T-helper 22 cell (primary cell): ENCODE data around the gene CACNA2D4.

Experiments
- DNase-seq: peaks from one replicate; pipeline ENCODE4 v3.0.0-alpha.2; 2020; ENCODE audit warnings: low read depth

CACNA2D4 gene

DNA sequence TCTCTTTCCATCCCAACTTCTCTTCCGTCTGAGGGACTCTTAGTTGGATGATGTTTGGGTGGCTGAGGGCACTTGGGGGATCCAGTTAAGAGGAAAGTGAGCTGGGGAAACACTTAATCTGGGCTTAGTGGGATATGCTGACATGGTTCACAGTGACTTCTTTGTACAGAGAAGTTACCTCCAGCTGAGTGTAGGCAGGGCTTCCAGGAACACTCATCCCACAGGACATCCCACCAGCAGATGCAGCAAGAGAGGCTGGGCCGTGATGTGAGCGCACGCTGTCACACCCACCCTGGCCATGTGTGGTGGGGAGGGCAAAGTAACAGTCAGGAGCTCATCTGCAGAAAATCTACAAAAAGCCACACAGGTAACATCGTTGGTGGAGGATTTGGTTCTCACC, 832 bp upstream of the CACNA2D4 start:
- no peak for DNase-seq

DNA sequence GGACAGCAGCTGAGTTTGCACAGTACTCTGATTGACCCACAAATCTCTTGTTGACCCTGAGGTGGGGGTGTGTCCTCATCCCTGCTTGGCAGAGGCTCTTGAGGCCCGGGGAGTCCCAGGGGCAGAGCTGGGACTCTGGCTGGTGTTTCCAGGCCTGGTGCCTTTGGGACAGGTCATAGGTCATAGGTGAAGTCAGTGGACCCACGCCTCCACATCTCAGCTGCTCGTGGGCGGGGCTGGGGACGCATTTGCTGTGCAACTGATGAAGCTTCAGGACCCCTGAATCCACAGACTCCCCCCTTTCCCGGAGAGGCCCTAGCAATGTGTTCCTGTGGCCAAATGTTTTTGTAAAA, 408 bp upstream of the CACNA2D4 start:
- no peak for DNase-seq

DNA sequence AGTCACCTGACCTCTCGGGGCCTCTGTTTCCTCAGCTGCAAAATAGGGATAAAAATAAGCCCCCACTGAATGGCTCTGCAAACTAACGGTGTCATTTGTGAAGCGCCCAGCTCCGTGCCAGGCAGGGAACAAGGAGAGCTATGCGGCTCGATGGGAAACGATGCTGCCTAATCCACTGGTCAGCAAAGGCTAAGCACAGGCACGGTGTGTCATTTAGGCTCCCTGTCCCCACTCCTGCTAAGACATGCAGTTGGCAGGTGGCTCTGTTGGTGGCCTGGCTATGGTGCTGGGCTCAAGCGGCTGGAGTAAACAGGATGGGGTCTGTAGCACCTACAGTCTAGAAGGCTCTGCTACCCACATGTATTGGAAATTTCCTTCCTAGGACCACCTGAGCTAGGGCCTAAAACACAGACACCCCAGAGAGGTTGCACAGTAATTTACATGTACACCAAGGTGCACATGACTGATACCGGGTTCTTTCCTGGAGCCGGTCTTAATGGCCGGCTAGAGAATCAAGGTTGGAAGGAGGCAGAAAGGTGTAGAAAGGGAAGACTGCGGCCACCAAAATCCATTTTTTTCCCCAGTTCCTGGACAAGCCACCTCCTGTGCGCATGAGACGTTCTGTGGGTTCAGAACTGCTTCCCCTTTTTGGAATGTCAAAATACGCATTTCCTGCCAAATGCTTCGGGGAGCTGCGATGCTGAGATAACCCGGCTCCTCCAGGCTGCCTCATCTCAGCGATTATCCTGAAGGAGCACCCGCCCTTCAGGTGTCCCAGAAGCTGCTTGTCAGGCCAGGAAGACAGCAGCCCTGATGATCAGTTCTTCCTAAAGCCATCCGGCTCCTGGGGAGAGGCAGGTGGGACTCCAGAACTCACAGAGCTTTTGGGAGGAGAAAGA, 1.0 kb downstream of the CACNA2D4 start:
- DNase-seq, result no peak

DNA sequence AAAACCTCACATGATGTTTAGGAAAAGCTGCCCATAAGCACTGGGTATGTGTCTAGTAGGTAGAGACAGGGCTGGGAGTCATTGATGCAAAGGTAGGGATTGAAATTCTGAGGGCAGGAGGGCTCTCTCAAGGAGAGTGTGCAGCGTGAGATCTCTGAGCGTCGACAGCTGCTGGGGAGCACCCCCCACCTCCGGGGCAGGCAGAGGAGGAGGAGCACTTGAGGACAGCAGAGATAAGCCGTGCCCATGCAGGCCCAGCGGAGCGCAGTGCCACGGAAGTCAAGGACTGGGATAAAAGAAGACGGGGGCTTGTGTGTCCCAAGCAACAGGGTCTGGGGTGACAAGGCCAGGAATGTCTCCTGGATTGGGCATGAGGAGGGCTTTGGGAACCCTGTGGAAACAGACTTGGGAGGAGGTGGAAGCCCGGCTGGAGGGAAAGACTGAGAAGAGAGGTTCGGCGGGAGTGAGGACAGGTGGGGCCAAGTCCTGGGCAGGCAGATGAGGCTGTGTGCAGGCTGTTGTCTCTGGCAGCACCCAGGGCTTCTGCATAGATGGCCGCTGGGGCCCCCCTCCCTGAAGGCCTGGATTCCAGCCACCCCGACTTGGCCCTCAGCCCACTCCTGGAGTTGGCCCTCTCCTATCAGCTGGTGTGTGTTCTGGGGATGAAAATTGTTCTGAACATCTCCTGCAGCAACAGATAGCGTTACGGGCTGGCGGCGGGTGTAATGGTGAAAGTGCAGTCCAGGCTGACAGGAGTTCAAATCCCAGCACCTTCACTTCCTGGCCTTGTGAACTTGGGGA, 1.9 kb downstream of the CACNA2D4 start:
- DNase-seq, result no peak

DNA sequence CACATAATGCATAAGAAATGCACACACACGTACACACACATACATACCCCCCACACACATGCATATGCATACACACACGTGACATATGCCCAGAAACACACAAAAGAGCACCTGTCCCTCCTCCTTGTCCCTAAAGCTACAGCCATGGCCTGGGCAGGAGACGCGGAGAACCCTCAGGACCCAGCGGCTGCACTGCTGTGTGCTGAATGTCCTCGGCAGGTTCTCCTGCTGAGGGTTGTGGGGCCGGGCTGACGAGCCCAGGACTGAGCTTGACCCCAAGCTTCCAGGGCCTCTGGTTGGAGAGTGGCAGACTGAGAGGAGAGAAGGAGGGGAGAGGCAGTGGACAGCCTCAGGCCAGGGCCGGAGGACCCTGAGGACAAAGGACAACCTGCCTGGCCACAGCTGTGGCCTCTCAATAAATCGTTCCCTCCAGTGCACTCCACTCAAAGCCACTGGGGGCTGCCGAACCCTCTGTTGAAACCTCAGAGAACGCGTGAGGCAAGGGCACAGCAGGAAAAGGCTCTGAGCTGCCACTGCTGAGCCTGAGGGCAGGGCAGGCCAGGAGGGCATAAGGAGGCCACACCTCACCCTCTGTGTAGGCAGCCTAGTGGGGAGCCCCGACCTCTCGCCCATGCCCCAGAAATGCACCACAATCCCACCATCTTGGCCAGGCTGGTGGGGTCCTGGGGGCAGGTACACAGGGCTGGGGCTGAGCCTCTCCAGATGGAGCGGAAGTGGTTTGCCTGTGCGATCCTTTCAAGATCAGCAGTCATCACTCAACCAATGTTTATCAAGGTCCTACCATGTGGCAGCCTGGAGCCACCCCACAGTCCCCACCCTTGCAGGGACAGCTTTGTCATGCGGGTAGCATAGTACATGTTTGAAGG, 3.1 kb downstream of the CACNA2D4 start:
- DNase-seq, result no peak

DNA sequence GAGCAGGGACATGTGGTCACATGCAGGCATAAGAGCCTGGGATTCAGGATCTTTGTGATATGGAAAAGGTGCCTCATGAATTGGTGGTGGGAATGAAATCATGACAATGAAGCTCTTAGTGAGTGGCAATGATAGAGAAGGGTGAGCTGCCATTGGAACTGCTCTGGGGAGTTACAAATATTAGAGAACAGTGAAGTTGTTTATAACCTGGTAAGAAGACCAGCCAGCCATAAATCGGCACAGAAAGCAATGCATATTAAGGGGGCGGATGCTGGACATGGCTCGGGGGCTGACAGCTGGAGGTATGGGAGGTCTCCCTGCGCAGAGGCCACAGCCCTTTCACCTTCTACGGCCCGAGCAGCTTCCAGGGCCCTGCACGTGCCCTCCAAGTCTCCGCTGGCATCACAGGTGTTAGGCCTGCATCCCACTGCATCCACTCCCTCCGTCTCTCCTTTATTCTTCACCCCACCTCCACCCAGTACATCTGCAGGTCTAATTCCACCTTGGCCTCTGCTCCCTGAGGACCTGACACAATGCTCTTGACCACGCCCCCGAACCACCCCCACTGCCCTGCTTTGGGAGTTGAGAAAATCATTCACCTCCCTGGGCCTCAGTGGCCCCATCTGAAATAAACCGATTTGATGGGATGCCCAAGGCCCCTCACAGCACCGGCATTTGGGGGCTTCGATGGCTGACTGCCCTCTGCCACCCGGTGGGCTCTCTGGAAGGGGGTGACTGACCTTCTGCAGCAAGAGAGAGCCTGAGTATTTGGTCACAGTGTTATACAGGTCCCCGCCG, 4.1 kb downstream of the CACNA2D4 start:
- DNase-seq, result no peak

DNA sequence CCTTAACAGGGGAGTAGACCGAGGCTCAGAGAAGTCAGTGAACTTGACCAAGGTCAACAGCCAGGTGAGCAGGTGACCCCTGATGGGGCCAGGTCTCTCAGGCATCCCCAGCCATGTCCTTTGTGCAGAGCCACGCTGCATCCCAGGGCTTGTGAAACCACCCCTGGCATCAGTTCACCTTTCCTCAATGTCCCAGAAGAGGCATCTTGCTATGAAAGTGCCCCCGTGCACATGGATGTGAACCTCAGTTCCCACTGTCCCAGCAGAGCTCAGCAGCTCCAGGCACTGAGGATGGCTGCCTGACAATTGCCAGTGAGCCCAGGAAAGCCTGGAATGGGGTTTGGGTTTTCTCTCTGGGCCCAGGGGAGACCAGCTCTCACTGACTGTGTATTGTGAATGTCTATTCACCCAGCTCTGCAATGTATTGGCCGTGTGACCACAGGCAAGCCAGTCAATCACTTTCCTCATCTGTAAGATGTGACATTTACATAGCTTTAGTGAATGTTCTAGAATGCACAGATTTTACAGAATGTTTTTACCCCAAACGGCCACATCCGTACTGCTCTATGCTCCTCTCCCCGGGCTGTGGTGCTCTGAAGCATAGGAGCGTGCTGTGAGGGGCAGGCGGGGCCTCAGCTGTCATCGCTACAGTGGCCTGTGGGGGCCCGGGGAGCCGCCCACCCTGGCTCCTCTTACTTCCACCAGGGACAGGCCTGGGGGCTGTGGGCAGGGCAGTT, 4.9 kb downstream of the CACNA2D4 start:
- DNase-seq, result no peak

DNA sequence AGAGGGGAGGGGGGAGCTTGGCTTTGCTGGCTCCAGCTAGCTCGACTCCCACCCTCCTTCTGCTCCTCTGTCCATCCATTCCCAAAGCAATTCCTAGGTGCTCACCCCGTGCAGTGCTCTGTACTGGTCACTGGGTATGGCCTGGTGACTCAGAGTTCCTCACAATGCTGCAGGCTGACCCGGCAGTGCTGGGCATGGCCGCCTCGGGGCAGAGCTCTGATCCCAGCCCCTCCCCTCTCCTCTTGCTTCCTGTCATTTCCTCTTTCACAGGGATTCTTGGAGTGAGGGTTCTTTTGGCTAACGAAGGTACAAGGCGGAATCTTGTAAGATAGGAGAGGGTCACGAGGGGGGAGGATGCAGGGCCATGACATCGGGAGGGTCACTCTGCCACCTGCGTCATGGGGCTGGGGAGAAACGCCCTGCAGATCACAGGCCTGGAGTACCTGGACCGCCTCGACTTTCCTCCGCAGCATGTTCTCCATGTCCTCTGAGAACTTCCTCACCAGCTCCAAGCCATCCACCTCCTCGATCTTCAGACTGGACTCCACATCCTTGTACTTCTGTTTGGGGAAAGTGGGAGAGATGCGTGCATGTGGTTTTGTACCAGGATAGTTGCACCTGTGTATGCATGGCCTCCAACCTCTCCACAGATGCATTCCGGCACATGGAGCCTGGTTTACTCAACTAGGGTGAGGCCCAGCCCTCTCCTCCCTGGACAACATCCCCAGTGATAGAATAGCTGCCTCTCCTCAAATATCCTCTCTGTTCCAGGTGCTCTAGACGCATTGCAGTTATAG, 5.7 kb downstream of the CACNA2D4 start:
- DNase-seq, result no peak

DNA sequence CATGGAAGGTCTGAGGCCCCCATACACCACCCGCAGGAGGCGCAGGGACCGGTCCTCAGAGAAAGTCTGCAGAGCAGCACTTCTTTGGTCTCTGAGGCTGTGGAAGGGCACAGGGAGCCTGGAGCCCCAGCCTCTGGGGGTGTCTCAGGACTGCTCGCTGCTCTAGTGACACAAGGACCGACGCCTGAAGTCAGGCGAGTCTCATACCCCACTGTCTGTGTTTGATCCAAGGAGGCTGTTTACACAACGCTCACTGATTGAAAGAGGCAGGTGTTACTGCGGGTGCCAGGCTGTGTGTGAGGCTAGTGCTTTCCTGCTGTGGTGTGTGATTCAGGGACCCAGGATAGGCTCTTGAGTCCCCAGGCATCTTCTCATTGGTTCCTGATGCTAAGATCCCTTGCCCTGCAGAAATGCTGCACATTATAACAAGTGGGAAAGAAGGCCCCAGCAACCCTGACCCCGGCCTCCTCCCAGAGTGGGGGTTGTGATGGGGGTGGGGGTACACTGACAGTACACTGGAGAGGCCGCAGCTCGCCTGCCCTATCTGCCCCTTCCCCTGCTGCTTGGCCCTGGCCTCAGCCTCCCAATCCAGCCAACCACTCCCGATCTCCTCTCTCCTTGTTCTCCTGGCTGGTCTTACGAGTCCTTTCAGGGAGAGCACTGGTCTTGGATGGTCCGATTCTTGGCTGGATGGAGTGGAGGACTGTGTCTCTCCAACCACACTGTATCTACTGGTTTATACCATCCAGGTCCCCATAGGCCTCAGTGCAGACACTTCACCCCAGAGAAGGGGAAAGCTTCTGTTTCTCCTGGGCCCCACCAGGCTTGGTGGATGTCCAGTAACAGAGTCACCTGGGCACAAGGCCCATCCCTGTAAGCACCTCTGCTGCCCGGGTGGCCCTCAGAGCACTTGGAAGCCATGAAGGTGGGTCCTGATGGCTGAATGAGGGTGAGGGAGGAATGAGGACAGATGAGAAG, 6.6 kb downstream of the CACNA2D4 start:
- DNase-seq, result no peak

DNA sequence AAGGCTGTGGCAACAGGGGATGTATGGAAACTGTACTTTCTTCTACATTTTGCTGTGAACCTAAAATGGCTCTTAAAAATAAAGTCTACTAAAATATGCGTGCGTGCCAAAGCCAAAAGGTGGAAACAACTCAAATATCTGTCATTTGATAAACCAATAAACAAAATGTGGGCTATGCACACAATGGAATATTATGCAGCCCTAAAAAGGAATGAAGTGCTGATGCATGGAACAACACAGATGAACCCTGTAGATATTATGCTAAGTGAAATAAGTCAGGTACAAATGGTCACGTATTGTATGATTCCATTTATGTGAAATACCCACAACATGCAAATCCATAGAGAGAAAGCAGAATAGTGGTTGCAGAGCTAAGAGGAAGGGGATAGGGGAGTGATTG, 8.0 kb downstream of the CACNA2D4 start:
- DNase-seq, result no peak

DNA sequence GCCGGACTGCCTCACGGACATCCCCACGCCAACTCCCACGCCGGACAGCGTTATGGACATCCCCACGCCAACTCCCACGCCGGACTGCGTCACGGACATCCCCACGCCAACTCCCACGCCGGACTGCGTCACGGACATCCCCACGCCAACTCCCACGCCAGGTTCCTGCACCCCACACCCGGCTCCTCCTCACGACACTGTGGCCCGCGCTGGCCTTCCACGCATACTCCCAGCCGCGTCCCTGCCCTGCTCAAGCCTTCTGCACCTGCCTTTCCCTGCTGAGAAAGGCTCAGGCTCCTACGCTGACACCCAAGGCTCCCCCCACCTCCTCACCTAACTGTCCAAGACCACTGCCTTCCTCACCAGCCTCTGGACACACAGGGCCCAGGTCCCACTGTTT, 9.7 kb downstream of the CACNA2D4 start:
- no peak for DNase-seq

DNA sequence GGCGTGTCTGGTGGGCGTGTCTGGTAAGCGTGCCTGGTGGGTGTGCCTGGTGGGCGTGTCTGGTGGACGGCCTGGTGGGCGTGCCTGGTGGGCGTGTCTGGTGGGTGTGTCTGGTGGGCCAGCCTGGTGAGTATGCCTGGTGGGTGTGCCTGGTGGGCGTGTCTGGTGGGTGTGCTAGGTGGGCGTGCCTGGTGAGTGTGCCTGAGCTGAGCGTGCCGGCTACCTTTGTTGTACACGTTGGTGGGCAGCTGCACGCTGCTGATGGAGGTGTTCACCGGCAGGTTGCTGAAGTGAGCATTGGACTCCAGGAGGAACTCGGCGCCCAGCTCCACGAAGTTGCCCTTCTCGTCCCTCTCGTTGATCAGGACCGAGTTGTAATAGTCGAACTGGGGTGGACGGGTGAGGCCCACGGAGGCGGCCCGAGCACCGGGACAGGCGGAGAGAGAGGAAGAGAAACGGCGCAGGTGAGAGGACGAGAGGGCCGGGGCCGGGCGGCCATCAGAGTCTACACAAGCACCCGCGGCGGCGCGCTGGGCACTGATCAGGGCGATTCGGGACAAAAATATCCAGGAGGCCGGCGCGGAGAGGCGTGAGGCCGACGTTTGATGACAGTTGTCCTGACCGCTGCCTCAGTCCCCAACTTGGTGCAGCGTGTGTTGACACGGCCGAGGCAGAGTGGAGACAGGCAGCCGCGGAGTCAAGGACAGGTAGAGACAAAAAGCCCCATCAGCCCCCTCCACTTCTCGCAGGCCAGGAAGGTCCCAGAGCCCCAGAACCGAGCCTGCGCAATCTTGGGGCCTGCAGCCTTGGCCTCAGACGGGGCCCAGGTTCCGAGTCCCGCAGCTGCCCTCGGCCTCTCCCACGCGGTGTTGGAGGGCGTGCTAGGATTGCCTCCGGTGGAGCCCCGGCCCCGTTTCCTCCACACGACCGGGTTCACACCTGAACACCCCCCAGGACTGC, 10.5 kb downstream of the CACNA2D4 start:
- no peak for DNase-seq

DNA sequence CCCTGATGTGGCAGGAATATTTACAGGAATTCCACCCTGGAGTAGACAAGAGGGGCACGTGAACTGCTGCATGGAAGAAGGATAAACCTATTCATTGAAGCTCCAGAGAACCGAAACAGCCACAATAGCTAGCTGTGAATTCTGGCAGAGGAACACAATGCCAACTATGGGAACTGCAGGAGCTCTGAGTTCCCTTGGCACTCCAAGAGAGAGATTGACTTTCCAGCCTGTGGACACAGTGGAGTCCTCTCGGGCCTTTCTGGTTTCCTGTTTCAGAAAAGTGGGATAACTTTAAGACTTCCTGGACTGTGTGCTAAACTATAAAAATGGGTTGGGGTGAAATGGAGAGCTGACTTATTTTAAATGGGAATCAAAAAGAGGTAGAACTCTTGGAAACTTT, 11.9 kb downstream of the CACNA2D4 start:
- DNase-seq, result no peak

DNA sequence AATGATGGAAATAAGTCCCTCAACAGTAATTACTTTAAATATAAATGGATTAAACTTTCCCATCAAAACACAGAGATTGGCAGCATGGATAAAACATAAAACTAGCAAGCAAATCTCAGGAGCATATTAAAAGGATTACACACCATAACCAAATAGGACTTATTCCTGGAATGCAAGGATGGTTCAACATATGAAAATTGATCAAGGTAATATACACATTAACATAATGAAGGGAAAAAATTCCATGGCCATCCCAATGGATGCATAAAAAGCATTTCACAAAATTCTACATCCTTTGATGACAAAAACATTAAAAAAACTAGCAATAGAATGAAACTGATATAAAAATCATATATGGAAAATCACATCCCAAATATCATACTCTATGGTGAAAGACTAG, 13.6 kb downstream of the CACNA2D4 start:
- no peak for DNase-seq

DNA sequence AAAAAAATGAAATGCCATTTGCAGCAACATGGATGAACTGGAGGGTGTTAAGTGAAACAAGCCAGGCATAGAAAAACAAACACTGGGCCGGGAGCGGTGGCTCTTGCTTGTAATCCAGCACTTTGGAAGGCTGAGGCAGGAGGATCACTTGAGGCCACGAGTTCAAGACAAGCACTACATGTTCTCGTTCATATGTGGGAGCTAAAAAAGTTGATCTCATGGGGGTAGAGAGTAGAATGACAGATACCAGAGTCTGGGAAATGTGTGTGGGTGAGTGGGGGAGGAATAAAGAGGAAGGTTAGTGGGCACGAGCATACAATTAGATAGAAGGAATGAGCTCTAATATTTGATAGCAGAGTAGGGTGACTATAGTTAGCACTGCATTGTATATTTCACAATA, 21.5 kb downstream of the CACNA2D4 start:
- DNase-seq, result no peak

DNA sequence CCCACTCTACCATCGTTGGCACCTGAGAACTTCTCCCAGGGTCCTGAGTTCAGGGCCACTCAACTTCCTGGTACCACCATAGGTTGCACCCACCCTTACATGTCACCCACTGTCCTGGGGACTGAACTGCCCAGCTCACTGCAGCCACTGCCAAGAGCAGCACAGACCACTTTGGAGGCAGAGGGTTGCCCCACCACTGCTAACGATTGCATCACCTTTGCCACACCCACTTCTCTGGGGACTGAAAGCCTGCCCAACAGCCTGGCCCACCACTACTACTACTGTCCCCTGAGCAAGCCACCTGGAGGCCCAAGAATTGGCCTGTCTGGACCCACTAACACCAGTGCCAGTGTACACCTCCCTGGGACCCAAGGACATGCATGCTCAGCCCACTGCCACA, 27.6 kb downstream of the CACNA2D4 start:
- DNase-seq, result no peak

DNA sequence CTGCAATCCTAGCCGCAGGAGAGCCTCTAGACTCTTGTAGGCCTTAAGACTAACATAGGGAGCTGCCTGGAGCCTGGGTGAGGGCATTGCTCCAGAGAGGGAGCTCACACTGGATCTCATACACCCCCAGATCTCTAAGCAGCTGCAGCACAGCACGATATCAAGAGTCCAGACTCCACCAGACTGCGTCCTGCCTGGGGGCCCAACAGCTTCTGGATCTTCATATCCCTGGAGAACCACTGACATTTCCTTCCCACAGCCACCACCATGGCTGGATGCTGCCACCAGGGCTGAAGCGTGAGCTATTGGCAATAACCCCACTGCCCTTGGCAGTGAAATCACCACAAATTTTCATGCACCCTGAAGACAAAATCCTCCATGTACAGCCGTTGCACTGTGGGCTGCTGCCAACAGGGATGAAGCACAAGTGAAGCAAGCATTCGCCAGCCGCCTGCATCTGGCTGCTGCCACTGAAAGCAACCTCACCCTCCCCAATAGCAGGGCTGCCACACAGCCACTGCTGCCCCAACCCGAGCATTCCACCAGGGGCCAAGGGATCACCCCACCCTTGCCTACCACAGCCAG, 28.2 kb downstream of the CACNA2D4 start:
- DNase-seq, result no peak
